ENCODE data around the gene WIPF2. TPM values are rescaled to one million over a fixed set of nuclear protein-coding genes. Genes with fewer than 3 reads are reported as not detected.

WIPF2 gene
- total RNA-seq, 1 donor from 2014 or later = 38.3 TPM

DNA sequence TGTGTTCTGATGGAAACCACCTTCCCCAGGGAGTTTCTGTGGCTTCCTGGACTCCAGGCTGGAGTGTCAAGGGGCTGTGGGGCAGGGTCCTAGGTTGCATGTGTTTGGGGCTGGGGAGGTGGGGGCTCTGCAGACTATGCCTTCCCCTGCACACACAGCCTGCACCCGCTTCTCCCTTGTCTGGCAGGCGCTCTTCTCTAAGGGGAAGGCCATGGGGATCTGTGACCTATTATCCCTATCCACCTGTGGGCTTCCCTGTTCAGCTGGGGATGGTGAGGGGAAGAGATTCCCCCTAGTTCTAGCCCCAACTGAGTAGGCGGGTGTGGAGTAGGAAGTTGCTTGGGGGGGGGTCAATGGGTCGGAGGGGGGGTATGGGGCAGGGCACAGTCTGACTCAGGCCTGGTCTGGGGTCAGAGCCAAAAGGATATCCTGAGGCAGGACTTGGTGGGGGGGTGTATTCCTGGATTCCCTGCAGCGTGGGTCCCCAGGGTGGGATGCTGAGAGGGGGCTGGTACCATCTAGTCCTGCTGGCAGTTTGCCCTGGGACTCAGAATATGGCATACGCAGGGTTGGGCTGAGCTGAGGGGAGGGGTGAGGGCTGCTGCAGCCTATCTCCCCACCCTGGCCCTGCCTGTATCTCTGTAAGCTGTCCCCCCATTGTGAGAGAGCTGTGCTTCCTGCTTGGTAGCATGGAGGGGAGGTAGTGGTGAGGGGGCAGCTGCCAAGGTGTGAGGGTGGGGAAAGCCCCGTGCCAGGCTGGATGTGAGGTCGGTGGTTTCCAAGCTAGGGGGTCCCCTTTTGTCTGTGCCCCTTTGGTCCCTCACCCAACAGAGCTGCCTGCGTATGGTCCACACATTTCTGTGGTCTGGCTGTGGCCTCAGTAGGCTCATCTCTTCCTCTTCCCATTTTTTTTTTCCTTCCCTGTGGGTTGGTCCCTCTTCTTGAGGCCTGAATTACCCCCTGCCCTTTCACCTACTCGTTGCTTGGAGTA is 104.6 kb downstream of the WIPF2 start:
- no peaks in the 10 kb centered on the region for H3K9me3 ChIP-seq
- DNase-seq = no peak
- H3K27ac ChIP-seq = peak overlapping the region; percentile 98
- ATAC-seq = peak; percentile 7
- peaks cover 86% of the 10 kb centered on the region for H3K4me1 ChIP-seq
- H3K4me3 ChIP-seq = peak overlapping the region; percentile 100
- TF ChIP-seq CTCF (IDR thresholded peaks at IDR 0.05) = no peak
- no peaks in the 10 kb centered on the region for H3K27me3 ChIP-seq
- intact Hi-C loops (cut with DNase I) = no loop called here
- H3K36me3 ChIP-seq = no peaks in the 10 kb centered on the region

DNA sequence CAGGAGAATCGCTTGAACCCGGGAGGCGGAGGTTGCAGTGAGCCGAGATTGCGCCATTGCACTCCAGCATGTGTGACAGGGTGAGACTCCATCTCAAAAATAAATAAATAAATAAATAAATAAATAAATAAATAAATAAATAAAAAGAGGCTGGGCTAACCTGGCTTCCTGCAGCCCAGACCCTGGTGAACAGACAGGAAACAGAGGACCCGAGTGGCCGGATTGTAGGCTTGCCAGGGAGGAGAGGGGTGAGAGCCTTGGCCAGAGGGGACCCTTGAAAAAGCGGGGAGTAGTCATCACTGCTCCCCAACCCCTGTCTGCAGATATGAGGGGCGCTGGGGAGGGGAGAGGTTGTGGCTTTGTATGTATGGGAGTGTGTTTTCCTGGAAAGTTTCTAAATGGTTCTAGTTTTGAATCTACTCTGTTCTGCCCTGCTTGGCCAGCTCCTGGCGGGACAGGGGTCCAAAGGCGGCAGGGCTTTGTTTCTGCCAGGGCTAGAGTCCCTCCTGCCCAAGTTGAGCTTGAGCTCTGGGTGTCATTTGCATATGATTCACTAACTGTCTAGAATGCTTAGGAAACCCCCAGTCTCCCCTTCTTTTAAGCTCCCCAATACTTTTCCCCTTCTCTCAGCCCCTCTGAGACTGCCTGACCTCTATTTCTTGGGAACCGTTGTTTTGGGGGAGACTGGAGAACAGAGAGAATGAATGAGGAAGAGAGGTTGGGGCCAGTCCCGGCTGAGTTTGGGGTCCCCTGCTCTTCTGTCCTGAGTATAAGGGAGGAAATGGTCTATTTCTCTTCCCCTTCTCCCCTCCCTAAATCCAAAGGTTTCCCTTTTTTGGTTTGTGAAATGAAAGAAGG is 106.3 kb downstream of the WIPF2 start:
- Histone ChIP-seq H3K4me3 (no peak overlapping the region), H3K36me3 (no peaks in the 10 kb centered on the region), H3K27ac (peak overlapping the region; percentile 71), H3K4me1 (peaks cover 97% of the 10 kb centered on the region), H3K9me3 (no peaks in the 10 kb centered on the region), H3K27me3 (no peaks in the 10 kb centered on the region)
- ATAC-seq = no peak
- DNase-seq = no peak
- intact Hi-C loops (cut with DNase I) = no loop called here
- TF ChIP-seq CTCF (IDR thresholded peaks at IDR 0.05) = no peak

- Histone ChIP-seq H3K27ac (peak overlapping the region; percentile 71), H3K4me1 (peaks cover 97% of the 10 kb centered on the region), H3K9me3 (no peaks in the 10 kb centered on the region), H3K27me3 (no peaks in the 10 kb centered on the region), H3K4me3 (no peak overlapping the region), H3K36me3 (peaks cover 5% of the 10 kb centered on the region)
- TF ChIP-seq CTCF (IDR thresholded peaks at IDR 0.05) = no peak
- intact Hi-C loops (cut with DNase I) = no loop called here
- ATAC-seq (peak; percentile 4), DNase-seq (no peak)
Observed at GRCh38 chr17:40326014-40326831, 107.1 kb downstream of the WIPF2 start.

- H3K36me3 ChIP-seq = peaks cover 8% of the 10 kb centered on the region
- intact Hi-C loops (cut with DNase I) = no loop called here
- DNase-seq = no peak
- peak overlapping the region; percentile 71 for H3K27ac ChIP-seq
- no peaks in the 10 kb centered on the region for H3K27me3 ChIP-seq
- no peaks in the 10 kb centered on the region for H3K9me3 ChIP-seq
- ATAC-seq = no peak
- TF ChIP-seq CTCF (IDR thresholded peaks at IDR 0.05) = no peak
- H3K4me1 ChIP-seq = peaks cover 97% of the 10 kb centered on the region
- H3K4me3 ChIP-seq = no peak overlapping the region
Observed at GRCh38 chr17:40326832-40327199, 107.7 kb downstream of the WIPF2 start.

DNA sequence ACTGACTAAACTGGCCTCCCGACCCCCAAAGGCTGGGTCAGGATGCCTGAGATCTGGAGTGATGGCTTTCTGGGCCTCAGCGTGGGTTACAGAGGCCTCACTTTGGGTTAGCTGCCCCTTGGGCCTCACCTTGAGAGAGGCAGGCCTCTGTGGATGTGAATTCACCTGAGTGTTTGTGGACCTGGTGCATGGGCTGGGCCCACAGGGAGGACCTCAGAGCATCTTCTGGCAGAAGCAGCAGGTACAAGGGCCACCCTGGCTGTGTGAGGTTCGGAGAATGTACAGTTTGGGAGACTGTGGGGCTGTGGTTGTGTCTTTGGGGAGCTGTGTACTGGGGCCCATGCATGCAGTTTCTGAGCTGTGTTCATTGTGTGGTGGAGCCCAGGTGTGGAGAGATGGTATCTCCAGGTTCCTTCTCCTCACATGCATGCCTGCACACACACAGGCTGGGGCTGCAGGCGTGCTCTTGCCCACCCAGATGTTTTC is 108.2 kb downstream of the WIPF2 start:
- ATAC-seq (no peak), DNase-seq (no peak)
- no peaks in the 10 kb centered on the region for H3K9me3 ChIP-seq
- peaks cover 97% of the 10 kb centered on the region for H3K4me1 ChIP-seq
- no peaks in the 10 kb centered on the region for H3K27me3 ChIP-seq
- peak overlapping the region; percentile 71 for H3K27ac ChIP-seq
- no peak overlapping the region for H3K4me3 ChIP-seq
- intact Hi-C loops (cut with DNase I) = no loop called here
- peaks cover 8% of the 10 kb centered on the region for H3K36me3 ChIP-seq
- no peak for TF ChIP-seq CTCF (IDR thresholded peaks at IDR 0.05)
